Osteoblast (primary cell): ENCODE measurements around the gene TNFRSF19. TPM values are rescaled to one million over a fixed set of nuclear protein-coding genes. Genes with fewer than 3 reads are reported as not detected.
A peak's percentile ranks its signal among the peaks of the same experiment; 100 is the strongest.

Experiments used
- DNase-seq: peaks from one replicate; pipeline ENCODE4 v3.0.0; 2011; ENCODE audit warnings: low spot score, mixed read lengths; ENCODE audit not compliant: insufficient read length; ENCODE audit errors: missing footprints
- H2AFZ ChIP-seq: 2 replicates; pipeline ENCODE4 v1.6.0; 2011; ENCODE audit warnings: mild to moderate bottlenecking, low read length
- H3K27ac ChIP-seq: 2 replicates; pipeline ENCODE4 v1.5.1; 2011; ENCODE audit warnings: mild to moderate bottlenecking, low read depth, low read length, moderate library complexity
- H3K27me3 ChIP-seq: 2 replicates; pipeline ENCODE4 v1.6.0; 2012; ENCODE audit warnings: mild to moderate bottlenecking, control low read depth, inconsistent platforms, low read length, moderate library complexity; ENCODE audit not compliant: insufficient read depth
- H3K36me3 ChIP-seq: 2 replicates; pipeline ENCODE4 v1.5.1; 2011; ENCODE audit warnings: mild to moderate bottlenecking, low read length, control low read depth, moderate library complexity; ENCODE audit not compliant: insufficient read depth
- H3K4me1 ChIP-seq: 2 replicates; pipeline ENCODE4 v1.5.1; 2011; ENCODE audit warnings: mild to moderate bottlenecking, low read length, control low read depth, moderate library complexity; ENCODE audit not compliant: insufficient read depth
- H3K4me2 ChIP-seq: 2 replicates; pipeline ENCODE4 v1.6.0; 2011; ENCODE audit warnings: mild to moderate bottlenecking, low read length; ENCODE audit not compliant: insufficient read depth
- H3K4me3 ChIP-seq: fragments of 200-600 bp; sonication (generic); 3 replicates; pipeline ENCODE4 v1.5.1; 2012; ENCODE audit warnings: mild to moderate bottlenecking, low read length, inconsistent platforms; ENCODE audit not compliant: insufficient read depth
- H3K79me2 ChIP-seq: 2 replicates; pipeline ENCODE4 v1.6.0; 2012; ENCODE audit warnings: mild to moderate bottlenecking, low read length, control low read depth, inconsistent platforms; ENCODE audit not compliant: insufficient read depth
- H3K9me3 ChIP-seq: 2 replicates; pipeline ENCODE4 v1.5.1; 2011; ENCODE audit warnings: low read depth, low read length, control low read depth
- H4K20me1 ChIP-seq: 2 replicates; pipeline ENCODE4 v1.6.0; 2012; ENCODE audit warnings: mild to moderate bottlenecking, low read length, control low read depth; ENCODE audit not compliant: insufficient read depth
- total RNA-seq: library from RNA; depleted of rRNA; stranded (reverse); fragments of >200 nt; gene quantifications from 2 replicates; pipeline ENCODE4 v1.2.3, GENCODE V29; 2012
- TF ChIP-seq, protein P1 (sequence below): IDR thresholded peaks from 2 replicates; pipeline ENCODE4 v1.5.1; 2011; ENCODE audit warnings: mild to moderate bottlenecking, low read depth, low read length, moderate library complexity; ENCODE audit errors: extremely low read depth

Gene TNFRSF19
- total RNA-seq, 1 donor = 73.8 TPM

DNA sequence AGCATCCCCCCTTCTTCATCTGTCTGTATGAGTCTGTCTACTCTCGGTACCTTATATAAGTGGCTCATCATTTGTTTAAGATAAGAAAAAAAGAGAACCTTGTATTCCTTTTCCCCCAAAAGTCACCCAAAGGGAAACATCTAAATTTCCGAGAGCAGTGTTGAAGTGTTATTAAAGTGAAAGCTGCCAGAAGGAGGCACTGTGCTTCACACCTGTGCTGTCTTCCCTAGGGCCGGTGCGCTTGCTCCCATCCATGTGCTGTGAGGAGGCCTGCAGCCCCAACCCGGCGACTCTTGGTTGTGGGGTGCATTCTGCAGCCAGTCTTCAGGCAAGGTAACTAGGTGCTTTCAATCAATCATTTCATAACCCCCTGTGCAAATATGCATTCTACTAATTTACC is 97.5 kb downstream of the TNFRSF19 start:
- H3K27ac ChIP-seq = no peak overlapping the region
- H3K9me3 ChIP-seq = no peaks in the 10 kb centered on the region
- H3K4me3 ChIP-seq = no peak overlapping the region
- peaks cover 31% of the 10 kb centered on the region for H3K4me1 ChIP-seq
- peaks cover 11% of the 10 kb centered on the region for H3K36me3 ChIP-seq
- H3K27me3 ChIP-seq = no peaks in the 10 kb centered on the region
- TF ChIP-seq, protein P1, sequence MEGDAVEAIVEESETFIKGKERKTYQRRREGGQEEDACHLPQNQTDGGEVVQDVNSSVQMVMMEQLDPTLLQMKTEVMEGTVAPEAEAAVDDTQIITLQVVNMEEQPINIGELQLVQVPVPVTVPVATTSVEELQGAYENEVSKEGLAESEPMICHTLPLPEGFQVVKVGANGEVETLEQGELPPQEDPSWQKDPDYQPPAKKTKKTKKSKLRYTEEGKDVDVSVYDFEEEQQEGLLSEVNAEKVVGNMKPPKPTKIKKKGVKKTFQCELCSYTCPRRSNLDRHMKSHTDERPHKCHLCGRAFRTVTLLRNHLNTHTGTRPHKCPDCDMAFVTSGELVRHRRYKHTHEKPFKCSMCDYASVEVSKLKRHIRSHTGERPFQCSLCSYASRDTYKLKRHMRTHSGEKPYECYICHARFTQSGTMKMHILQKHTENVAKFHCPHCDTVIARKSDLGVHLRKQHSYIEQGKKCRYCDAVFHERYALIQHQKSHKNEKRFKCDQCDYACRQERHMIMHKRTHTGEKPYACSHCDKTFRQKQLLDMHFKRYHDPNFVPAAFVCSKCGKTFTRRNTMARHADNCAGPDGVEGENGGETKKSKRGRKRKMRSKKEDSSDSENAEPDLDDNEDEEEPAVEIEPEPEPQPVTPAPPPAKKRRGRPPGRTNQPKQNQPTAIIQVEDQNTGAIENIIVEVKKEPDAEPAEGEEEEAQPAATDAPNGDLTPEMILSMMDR = no peak
- no peaks in the 10 kb centered on the region for H4K20me1 ChIP-seq
- no peak overlapping the region for H3K4me2 ChIP-seq
- no peak for DNase-seq
- H3K79me2 ChIP-seq = no peaks in the 10 kb centered on the region
- no peak overlapping the region for H2AFZ ChIP-seq

- no peak for DNase-seq
- no peak overlapping the region for H3K4me2 ChIP-seq
Observed at GRCh38 chr13:23668562-23668961, 98.3 kb downstream of the TNFRSF19 start.

DNA sequence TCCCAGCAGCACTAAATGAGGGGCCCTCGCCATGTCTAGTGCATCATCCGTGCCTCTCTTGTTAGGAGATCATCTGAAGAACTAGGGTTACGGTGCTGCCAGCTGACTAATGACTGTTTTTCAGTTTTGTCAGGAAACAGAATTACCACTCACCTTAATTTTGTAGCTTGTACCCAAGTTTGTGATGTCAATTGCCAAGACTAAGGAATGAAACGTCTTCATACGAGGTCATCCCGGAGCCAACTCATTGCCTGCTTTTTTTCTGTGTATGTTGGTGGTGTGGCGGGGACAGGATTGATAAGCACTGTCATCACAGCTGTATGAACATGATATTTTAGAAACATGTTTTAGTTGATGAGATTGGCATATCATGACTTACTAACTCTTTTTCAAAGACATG is 100.6 kb downstream of the TNFRSF19 start:
- Histone ChIP-seq H3K27me3 (no peaks in the 10 kb centered on the region), H3K36me3 (peaks cover 18% of the 10 kb centered on the region), H2AFZ (no peak overlapping the region), H3K9me3 (no peaks in the 10 kb centered on the region), H3K4me1 (peaks cover 60% of the 10 kb centered on the region), H3K27ac (peak overlapping the region; percentile 97), H3K4me3 (no peak overlapping the region), H4K20me1 (no peaks in the 10 kb centered on the region), H3K79me2 (no peaks in the 10 kb centered on the region), H3K4me2 (no peak overlapping the region)
- TF ChIP-seq, protein P1 = no peak
- no peak for DNase-seq

More at GRCh38 chr13:23668562-23668961, 98.3 kb downstream of the TNFRSF19 start:
- no peaks in the 10 kb centered on the region for H3K9me3 ChIP-seq
- TF ChIP-seq, protein P1 = no peak
- H4K20me1 ChIP-seq = no peaks in the 10 kb centered on the region
- no peak overlapping the region for H3K4me3 ChIP-seq
- peak overlapping the region; percentile 32 for H3K27ac ChIP-seq
- peaks cover 11% of the 10 kb centered on the region for H3K36me3 ChIP-seq
- no peaks in the 10 kb centered on the region for H3K27me3 ChIP-seq
- H2AFZ ChIP-seq = peak overlapping the region; percentile 2
- H3K79me2 ChIP-seq = no peaks in the 10 kb centered on the region
- peaks cover 38% of the 10 kb centered on the region for H3K4me1 ChIP-seq

DNA sequence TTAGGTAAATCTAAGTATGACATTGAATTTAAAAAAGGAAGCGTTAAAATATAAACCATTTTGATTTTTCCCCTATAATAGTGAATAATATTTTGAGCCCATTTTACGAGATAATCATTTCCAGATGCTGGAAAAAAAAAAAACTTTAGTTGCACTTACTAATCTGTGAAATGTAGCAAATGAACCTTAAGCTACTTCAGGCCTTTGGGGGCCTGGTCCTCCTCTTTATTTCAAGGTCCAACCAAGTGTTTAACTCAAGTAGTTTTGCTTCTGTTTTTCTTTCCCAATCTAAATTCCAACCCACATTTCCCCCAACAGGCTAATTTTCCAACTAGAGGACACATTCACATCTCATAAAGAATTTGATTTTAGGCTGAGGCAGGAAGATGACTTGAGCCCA is 101.2 kb downstream of the TNFRSF19 start:
- Histone ChIP-seq H3K4me3 (no peak overlapping the region), H3K4me2 (no peak overlapping the region), H3K27me3 (no peaks in the 10 kb centered on the region), H2AFZ (no peak overlapping the region), H3K79me2 (no peaks in the 10 kb centered on the region), H3K27ac (peak overlapping the region; percentile 97), H3K36me3 (peaks cover 18% of the 10 kb centered on the region), H3K9me3 (no peaks in the 10 kb centered on the region), H3K4me1 (peaks cover 60% of the 10 kb centered on the region), H4K20me1 (no peaks in the 10 kb centered on the region)
- no peak for DNase-seq
- TF ChIP-seq, protein P1 = no peak
